NCI-H774 (cell line): ENCODE results near the gene DPYSL5.
"Not testable (repeated sequence)": the region's sequence is repeated elsewhere in the genome, so short reads cannot be mapped to it uniquely, and the experiment has no call there.

ENCODE experiments used
- DNase-seq: peaks from one replicate; lab custom pipeline; 2025; lab: John Stamatoyannopoulos, UW

The DPYSL5 gene

GRCh38 chr2:26847655-26848335 lies at the start of gene DPYSL5:
Gene DPYSL5 (plus strand): TSS chr2:26848132. CDS start chr2:26898500, 50,368 bp downstream.
- peak; percentile 88 for DNase-seq

DNA sequence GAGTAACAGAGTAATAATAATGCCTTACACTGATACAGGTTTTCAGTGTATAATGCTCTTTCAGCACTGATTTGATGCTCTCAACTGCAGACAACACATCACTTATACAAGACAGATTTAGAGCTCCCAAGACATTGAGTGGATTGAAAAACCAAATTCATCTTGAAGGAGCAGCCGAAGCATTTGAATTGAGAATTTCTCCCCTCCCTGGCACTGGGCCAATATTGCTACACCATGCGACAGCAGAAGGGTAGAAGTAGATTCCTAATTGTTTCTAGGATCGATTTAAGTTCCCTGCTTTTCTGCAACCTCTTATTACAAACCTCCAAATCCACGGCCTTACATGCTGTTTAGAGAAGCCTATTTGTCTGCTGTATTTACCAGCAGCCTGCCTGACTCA lies 46.6 kb upstream of the DPYSL5 start:
- DNase-seq = no peak

- DNase-seq = no peak
Observed at GRCh38 chr2:26801796-26802195, 46.1 kb upstream of the DPYSL5 start.

DNA sequence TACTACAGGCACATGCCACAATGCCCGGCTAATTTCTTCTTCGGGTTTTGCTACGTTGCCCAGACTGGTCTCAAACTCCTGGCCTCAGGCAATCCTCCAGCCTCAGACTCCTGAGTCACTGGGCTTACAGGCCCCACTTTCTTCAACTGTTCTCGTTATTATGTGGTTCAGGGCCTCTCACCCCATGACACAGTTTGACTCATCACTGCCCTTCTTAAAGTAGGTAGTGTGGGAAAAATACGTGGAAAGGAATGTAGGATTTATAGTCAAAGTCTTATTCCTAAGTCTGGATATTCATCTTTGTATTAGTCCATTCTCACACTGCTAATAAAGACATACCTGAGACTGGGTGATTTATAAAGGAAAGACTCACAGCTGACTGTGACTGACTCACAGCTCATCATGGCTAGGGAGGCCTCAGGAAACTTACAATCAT lies 42.7 kb upstream of the DPYSL5 start:
- no peak for DNase-seq

- no peak for DNase-seq
Observed at GRCh38 chr2:26807788-26808460, 40.0 kb upstream of the DPYSL5 start.

GRCh38 chr2:26809211-26809610 lies 38.7 kb upstream of the DPYSL5 start:
- DNase-seq = no peak

GRCh38 chr2:26809876-26810577 lies 37.9 kb upstream of the DPYSL5 start:
- no peak for DNase-seq

- DNase-seq = no peak
Observed at GRCh38 chr2:26811261-26811660, 36.7 kb upstream of the DPYSL5 start.

DNA sequence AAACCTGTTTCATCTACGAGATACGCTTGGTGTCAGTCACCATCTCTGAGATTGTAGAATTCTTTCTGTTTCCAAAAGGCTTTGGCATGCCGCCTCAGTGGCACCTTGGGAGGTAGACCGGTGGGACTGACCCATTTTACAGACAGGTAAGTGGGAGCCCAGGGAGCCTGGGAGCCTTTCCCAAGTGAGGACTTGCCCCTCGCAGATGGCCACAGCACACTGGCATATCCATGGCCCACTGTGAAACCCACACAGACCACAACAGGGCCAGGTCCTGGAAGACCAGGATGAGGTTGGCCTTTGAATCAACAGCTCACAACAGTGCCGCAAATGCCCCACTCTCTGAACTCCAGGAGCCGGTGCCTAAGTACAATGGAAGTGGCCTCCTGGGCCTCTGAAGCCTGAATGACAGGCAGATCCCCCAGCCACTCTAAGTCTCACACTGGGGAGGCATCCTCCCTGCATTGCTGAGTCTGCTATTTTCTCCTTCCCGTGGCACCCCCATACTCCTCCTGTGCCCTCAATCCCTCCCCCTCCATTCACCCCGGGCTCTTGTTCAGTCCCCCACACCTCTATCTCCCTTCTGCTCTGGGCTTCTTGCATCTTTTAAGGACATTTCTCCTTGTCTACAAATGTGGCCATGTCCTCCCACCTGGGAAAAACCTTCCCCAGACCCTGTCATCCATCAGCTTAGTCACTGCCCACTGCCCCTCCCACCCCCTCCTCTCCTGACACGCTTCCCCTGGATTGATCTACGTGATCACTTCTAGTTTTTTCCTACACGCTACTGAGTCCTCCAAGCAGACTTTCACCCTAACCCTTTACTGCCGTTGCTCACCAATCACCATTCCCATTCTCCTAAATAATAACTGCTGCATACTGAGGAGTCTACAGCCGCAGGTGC lies 35.9 kb upstream of the DPYSL5 start:
- no peak for DNase-seq

DNA sequence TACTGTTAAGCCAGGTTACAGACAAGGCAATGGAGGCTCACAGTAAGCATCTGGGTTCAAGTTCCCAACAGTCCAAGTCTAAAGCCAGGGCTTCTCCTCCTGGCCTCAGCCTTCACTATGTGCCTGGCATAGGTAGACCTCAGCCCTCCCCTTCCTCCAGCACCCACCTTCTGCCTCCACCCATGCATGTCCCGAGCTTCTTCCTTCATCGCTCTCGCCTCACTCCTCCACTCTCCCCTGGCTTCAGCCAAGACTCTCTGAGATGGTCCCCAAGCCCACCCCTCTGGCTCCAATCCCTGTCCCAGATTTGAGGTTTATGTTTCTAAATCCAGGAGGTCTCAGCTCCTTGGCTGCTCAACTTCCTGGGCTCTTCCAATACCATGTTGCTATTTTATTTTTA lies 35.2 kb upstream of the DPYSL5 start:
- DNase-seq = no peak

DNA sequence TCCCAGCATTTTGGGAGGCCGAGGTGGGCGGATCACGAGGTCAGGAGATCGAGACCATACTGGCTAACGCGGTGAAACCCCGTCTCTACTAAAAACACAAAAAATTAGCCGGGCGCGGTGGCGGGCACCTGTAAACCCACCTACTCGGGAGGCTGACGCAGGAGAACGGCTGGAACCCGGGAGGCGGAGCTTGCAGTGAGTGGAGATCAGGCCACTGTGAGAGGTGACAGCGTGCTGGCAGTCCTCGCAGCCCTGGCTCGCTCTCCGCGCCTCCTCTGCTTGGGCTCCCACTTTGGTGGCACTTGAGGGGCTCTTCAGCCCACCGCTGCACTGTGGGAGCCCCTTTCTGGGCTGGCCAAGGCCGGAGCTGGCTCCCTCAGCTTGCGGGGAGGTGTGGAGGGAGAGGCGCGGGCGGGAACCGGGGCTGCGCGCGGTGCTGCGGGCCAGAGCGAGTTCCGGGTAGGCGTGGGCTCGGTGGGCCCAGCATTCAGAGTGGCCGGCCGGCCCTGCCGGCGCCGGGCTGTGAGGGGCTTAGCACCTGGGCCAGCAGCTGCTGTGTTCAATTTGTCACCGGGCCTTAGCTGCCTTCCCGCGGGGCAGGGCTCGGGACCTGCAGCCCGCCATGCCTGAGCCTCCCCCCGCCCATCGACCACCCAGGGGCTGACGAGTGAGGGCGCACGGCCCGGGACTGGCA lies 33.7 kb upstream of the DPYSL5 start:
- DNase-seq = not testable (repeated sequence)

- DNase-seq = peak; percentile 21
Observed at GRCh38 chr2:26816893-26817292, 31.0 kb upstream of the DPYSL5 start.

GRCh38 chr2:26818255-26818654 lies 29.7 kb upstream of the DPYSL5 start:
- no peak for DNase-seq

DNA sequence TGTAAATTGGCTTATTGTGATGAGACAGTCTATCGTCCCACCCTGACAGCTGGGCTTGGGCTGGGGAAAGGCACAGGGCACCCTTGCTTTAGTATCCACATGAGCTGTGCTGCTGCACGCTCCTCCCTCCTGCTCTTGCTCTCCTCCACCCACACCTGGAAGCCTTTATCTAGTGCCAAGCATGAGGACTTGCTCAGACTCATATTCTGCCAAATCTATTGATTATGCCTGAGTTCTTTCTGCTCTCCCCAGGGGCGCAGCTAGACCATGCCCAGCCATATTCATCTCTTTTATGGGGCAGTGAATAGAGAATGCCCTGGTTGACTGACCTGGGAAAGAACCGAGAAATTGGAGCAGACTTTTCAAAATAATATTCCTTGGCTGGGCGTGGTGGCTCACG lies 29.0 kb upstream of the DPYSL5 start:
- no peak for DNase-seq

- no peak for DNase-seq
Observed at GRCh38 chr2:26820932-26821331, 27.0 kb upstream of the DPYSL5 start.

DNA sequence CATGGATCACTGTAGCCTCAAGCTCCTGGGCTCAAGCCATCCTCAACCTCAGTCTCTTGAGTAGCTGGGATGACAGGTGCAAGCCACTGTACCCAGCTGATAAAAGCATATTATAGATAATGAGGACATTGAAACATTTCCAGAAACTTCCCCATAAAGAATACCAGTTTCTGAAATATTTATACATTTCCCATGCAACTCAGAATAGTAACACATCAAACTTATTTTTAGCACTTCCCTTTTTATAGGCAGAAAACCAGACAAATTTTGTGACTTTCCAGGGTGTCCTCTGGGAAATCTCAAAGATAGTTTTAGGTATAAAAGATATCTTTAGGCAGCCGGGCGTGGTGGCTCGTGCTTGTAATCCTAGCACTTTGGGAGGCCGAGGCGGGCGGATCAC lies 25.1 kb upstream of the DPYSL5 start:
- DNase-seq = no peak

- DNase-seq = no peak
Observed at GRCh38 chr2:26838121-26838906, 9.6 kb upstream of the DPYSL5 start.

GRCh38 chr2:26840937-26841610 lies 6.9 kb upstream of the DPYSL5 start:
- no peak for DNase-seq

DNA sequence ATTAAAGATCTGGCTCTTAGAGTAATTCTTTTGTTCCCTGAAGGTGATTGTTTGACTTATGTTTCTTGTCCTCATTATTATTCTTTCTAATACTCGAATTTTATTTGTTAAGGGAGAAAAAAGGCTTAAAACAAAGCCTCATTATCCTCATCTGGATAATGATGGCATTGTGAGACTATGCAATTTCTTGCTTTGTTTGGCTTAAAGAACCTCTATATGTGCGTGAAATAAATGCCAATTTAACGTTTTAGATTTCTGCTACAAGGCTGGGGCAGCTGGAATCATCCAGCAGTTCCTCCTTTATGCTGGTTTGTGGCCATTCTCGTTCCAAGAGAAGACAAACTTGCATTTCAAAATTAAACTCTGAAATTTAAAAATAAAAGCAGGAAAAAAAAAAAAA lies 4.9 kb upstream of the DPYSL5 start:
- no peak for DNase-seq

GRCh38 chr2:26845021-26845420 lies 2.9 kb upstream of the DPYSL5 start:
- DNase-seq = no peak
